Keratinocyte (primary cell): ENCODE results near the gene OR2F1. TPM values are rescaled to one million over a fixed set of nuclear protein-coding genes. Genes with fewer than 3 reads are reported as not detected.

Experiments
- DNase-seq: peaks from one replicate; pipeline ENCODE4 v3.0.0-alpha.2; 2011; ENCODE audit warnings: low read depth, missing footprints, low spot score
- FAIRE-seq: peaks from 2 replicates; lab custom pipeline; 2011; peaks lifted over from hg19 to GRCh38; lab: Jason Lieb, UNC
- H2AFZ ChIP-seq: 2 replicates; pipeline ENCODE4 v1.6.0; 2012; ENCODE audit warnings: low read length, control low read depth, inconsistent platforms; ENCODE audit not compliant: control insufficient read depth
- H3K27ac ChIP-seq: 2 replicates; pipeline ENCODE4 v1.5.1; 2011; ENCODE audit warnings: low read length; ENCODE audit not compliant: control insufficient read depth, insufficient read depth
- H3K27me3 ChIP-seq: 3 replicates; pipeline ENCODE4 v1.6.0; 2011; ENCODE audit warnings: low read length; ENCODE audit not compliant: control insufficient read depth, insufficient read depth; ENCODE audit errors: extremely low read depth
- H3K36me3 ChIP-seq, 2 experiments: 2 replicates in 1 of 2; 3 replicates in 1 of 2; pipeline ENCODE4 v1.5.1; 2011; ENCODE audit warnings: low read length in 2 of 2, mild to moderate bottlenecking in 1 of 2; ENCODE audit not compliant: control insufficient read depth in 2 of 2, insufficient read depth in 2 of 2; ENCODE audit errors: extremely low read depth in 1 of 2
- H3K4me1 ChIP-seq: 3 replicates; pipeline ENCODE4 v1.5.1; 2011; ENCODE audit warnings: low read length; ENCODE audit not compliant: control insufficient read depth, insufficient read depth; ENCODE audit errors: extremely low read depth
- H3K4me2 ChIP-seq: 3 replicates; pipeline ENCODE4 v1.6.0; 2011; ENCODE audit warnings: low read depth, low read length; ENCODE audit not compliant: control insufficient read depth, insufficient read depth; ENCODE audit errors: extremely low read depth
- H3K4me3 ChIP-seq, 3 experiments: fragments of 200-600 bp in 1 of 3; sonication (generic) in 1 of 3; 2 replicates in 2 of 3; 3 replicates in 1 of 3; pipeline ENCODE4 v1.5.1; 2011 to 2016; ENCODE audit warnings: low read length in 3 of 3, mild to moderate bottlenecking in 3 of 3, control low read depth in 2 of 3, inconsistent platforms in 1 of 3, low read depth in 1 of 3, mixed read lengths in 1 of 3, mixed run types in 1 of 3, moderate library complexity in 1 of 3; ENCODE audit not compliant: control insufficient read depth in 2 of 3, insufficient read depth in 2 of 3; ENCODE audit errors: extremely low read depth in 1 of 3
- H3K79me2 ChIP-seq: 2 replicates; pipeline ENCODE4 v1.6.0; 2012; ENCODE audit warnings: low read length; ENCODE audit not compliant: control insufficient read depth, insufficient read depth
- H3K9ac ChIP-seq: 3 replicates; pipeline ENCODE4 v1.6.0; 2011; ENCODE audit warnings: low read length; ENCODE audit not compliant: control insufficient read depth, insufficient read depth; ENCODE audit errors: extremely low read depth
- H3K9me1 ChIP-seq: 3 replicates; pipeline ENCODE4 v1.6.0; 2011; ENCODE audit warnings: low read length; ENCODE audit not compliant: control insufficient read depth, insufficient read depth; ENCODE audit errors: extremely low read depth
- H3K9me3 ChIP-seq: 2 replicates; pipeline ENCODE4 v1.5.1; 2012; ENCODE audit warnings: low read depth, low read length; ENCODE audit not compliant: control insufficient read depth
- H4K20me1 ChIP-seq: 3 replicates; pipeline ENCODE4 v1.6.0; 2011; ENCODE audit warnings: low read length; ENCODE audit not compliant: control insufficient read depth, insufficient read depth; ENCODE audit errors: extremely low read depth
- CTCF ChIP-seq, 3 experiments: IDR thresholded peaks in 1 of 3; conservative IDR thresholded peaks in 1 of 3; optimal IDR thresholded peaks in 1 of 3; 2 replicates in 2 of 3; 3 replicates in 1 of 3; pipeline versions ENCODE3 to v1.5.1; 2011; ENCODE audit warnings: low read length in 3 of 3, mild to moderate bottlenecking in 3 of 3, moderate library complexity in 2 of 3, control low read depth in 1 of 3, inconsistent platforms in 1 of 3; ENCODE audit not compliant: insufficient read depth in 2 of 3; ENCODE audit errors: extremely low read depth in 1 of 3
- EZH2 ChIP-seq: IDR thresholded peaks from one replicate; pipeline ENCODE4 v1.6.1; 2012; ENCODE audit warnings: inconsistent platforms, mild to moderate bottlenecking, low read length, moderate library complexity
- dilution Hi-C: fragments of 300-500 bp; cut with MboI; formaldehyde crosslinking; loops from one replicate; pipeline ENCODE4 v1.7.0; 2020; ENCODE audit warnings: low sequenced_read_pairs; ENCODE audit not compliant: extremely low pct_ligation_motif_present
- polyA plus RNA-seq, 5 experiments: library from polyadenylated mRNA; depleted of rRNA in 3 of 5; stranded (reverse) in 3 of 5; stranded (forward) in 1 of 5; unstranded in 1 of 5; fragments of >200 nt; gene quantifications; 1 replicate in 1 of 5; 2 replicates in 3 of 5; 3 replicates in 1 of 5; pipeline versions ENCODE4 v1.2.1 to v1.2.3, GENCODE V29; 2011 to 2012; ENCODE audit warnings: missing spikeins in 2 of 5, low read depth in 1 of 5, low replicate concordance in 1 of 5

Gene OR2F1
- polyA plus RNA-seq, 1 donor (not counting 4 experiments of a cell fraction or from before 2014, with no cell fraction given): not detected

GRCh38 chr7:143938379-143939243 is 16.0 kb upstream of the OR2F1 start:
- H3K9me3 ChIP-seq: no peaks in the 10 kb centered on the region
- H3K4me3 ChIP-seq: no peak overlapping the region
- H3K79me2 ChIP-seq: no peaks in the 10 kb centered on the region
- dilution Hi-C loops: no loop called here
- no peaks in the 10 kb centered on the region for H3K9me1 ChIP-seq
- no peaks in the 10 kb centered on the region for H3K4me1 ChIP-seq
- DNase-seq: no peak
- no peak overlapping the region for H3K4me2 ChIP-seq
- no peak for FAIRE-seq
- H3K36me3 ChIP-seq: no peaks in the 10 kb centered on the region
- H3K27ac ChIP-seq: no peak overlapping the region
- H3K9ac ChIP-seq: no peak overlapping the region
- no peaks in the 10 kb centered on the region for H3K27me3 ChIP-seq
- TF ChIP-seq EZH2 (no peak), CTCF (optimal IDR thresholded peaks at IDR 0.05 in 1 of 3, IDR thresholded peaks at IDR 0.05 in 1 of 3, conservative IDR thresholded peaks at IDR 0.05 in 1 of 3; ENCODE audit: extremely low read depth in 1 of 3, insufficient read depth in 2 of 3, low read length in 3 of 3) (no peak)
- no peak overlapping the region for H2AFZ ChIP-seq
- no peaks in the 10 kb centered on the region for H4K20me1 ChIP-seq

- no peaks in the 10 kb centered on the region for H3K79me2 ChIP-seq
- H3K9ac ChIP-seq: no peak overlapping the region
- H3K36me3 ChIP-seq: no peaks in the 10 kb centered on the region
- TF ChIP-seq CTCF (optimal IDR thresholded peaks at IDR 0.05 in 1 of 3, IDR thresholded peaks at IDR 0.05 in 1 of 3, conservative IDR thresholded peaks at IDR 0.05 in 1 of 3; ENCODE audit: extremely low read depth in 1 of 3, insufficient read depth in 2 of 3, low read length in 3 of 3) (no peak), EZH2 (no peak)
- H3K9me3 ChIP-seq: no peaks in the 10 kb centered on the region
- H3K9me1 ChIP-seq: no peaks in the 10 kb centered on the region
- DNase-seq (no peak), FAIRE-seq (no peak)
- H3K27ac ChIP-seq: no peak overlapping the region
- dilution Hi-C loops: no loop called here
- no peaks in the 10 kb centered on the region for H4K20me1 ChIP-seq
- no peaks in the 10 kb centered on the region for H3K4me1 ChIP-seq
- no peaks in the 10 kb centered on the region for H3K27me3 ChIP-seq
- no peak overlapping the region for H2AFZ ChIP-seq
- H3K4me2 ChIP-seq: no peak overlapping the region
- no peak overlapping the region for H3K4me3 ChIP-seq
Measured at GRCh38 chr7:143945423-143945822, 9.2 kb upstream of the OR2F1 start.
